Measurements from ENCODE around the gene KIF1A. TPM values are rescaled to one million over a fixed set of nuclear protein-coding genes. Genes with fewer than 3 reads are reported as not detected.

Gene KIF1A, protein sequence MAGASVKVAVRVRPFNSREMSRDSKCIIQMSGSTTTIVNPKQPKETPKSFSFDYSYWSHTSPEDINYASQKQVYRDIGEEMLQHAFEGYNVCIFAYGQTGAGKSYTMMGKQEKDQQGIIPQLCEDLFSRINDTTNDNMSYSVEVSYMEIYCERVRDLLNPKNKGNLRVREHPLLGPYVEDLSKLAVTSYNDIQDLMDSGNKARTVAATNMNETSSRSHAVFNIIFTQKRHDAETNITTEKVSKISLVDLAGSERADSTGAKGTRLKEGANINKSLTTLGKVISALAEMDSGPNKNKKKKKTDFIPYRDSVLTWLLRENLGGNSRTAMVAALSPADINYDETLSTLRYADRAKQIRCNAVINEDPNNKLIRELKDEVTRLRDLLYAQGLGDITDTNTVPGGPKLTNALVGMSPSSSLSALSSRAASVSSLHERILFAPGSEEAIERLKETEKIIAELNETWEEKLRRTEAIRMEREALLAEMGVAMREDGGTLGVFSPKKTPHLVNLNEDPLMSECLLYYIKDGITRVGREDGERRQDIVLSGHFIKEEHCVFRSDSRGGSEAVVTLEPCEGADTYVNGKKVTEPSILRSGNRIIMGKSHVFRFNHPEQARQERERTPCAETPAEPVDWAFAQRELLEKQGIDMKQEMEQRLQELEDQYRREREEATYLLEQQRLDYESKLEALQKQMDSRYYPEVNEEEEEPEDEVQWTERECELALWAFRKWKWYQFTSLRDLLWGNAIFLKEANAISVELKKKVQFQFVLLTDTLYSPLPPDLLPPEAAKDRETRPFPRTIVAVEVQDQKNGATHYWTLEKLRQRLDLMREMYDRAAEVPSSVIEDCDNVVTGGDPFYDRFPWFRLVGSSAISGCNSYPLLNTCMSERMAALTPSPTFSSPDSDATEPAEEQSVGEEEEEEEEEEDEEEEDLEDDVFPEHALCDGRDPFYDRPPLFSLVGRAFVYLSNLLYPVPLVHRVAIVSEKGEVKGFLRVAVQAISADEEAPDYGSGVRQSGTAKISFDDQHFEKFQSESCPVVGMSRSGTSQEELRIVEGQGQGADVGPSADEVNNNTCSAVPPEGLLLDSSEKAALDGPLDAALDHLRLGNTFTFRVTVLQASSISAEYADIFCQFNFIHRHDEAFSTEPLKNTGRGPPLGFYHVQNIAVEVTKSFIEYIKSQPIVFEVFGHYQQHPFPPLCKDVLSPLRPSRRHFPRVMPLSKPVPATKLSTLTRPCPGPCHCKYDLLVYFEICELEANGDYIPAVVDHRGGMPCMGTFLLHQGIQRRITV (N-terminal part only)
- total RNA-seq = under 0.01 TPM in 1 of 2 replicates, not detected in the other

DNA sequence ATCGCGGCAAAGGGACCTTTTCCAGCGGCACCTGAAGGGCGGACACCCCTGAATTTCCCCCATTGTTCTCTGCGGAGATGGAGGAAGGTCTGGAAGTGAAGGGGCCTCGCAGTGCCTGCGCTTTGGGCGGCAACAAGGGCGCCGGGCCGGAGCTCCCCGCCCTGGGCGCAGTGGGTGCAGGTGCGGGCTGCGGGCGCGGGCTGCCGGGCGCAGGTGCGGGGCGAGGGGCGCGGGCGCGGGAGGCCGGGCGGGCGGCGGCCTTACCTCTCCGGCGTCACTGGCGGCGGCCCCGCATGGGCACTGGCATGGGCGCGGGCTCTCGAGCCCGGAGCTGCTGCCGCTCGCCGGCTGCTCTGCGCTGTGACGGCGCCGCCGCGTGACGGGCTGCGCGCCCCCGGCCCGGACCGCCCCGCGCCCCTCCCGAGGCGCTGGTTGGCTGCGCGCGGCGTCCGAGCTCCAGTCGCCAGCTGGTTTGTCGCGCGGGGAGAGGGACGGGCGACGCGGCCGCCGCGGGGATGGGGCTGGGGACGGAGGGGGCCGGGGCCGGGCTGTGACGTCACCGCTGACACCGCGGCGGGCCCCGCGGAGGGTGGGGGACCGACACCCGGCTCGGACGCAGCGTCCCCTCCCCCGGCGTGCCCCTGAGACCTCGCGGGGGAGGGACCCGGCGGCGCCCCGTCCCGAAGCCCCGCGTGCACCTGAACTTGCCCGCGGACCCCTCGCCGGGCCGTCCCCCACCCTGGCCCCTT is at the start of gene KIF1A:
Gene KIF1A (minus strand): TSS at position 362 of the 749 bp plus-strand sequence. CDS start 22,467 bp downstream, outside the sequence.

DNA sequence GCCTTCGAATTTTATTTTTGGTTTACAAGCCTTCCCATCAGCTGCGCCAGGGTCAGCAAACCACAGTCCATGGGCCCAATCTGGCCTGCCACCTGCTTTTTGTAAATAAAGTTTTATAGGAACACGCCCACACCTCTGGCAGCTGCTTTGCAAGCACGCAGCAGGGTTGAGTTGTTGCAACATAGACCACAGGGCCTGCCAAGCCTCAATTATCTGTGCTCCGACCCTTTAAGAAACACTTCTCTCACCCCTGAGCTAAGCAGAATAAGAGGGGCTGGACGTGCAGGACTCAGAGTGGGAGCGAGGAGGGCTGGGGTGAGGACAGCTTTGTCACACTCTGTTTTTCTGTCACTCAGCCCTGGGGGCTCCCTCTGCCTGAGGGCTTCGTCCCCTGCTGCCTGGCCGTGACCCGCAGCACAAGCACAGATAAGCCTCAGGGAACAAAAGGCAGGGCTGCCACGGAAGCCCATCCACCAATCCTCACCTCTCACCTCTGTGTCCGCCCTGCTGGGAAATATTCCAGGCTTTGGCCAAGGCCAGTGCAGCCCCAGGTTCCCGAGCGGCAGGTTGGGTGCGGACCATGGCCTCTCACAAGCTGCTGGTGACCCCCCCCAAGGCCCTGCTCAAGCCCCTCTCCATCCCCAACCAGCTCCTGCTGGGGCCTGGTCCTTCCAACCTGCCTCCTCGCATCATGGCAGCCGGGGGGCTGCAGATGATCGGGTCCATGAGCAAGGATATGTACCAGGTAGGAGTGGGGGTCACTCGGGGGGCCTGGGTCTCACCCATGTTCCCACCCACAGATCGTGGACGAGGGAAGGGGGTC is 48.5 kb upstream of the KIF1A start, which contains the start of gene AGXT:
Gene AGXT (plus strand): TSS at position 539 of the 823 bp plus-strand sequence. CDS start 42 bp downstream, at position 581.

DNA sequence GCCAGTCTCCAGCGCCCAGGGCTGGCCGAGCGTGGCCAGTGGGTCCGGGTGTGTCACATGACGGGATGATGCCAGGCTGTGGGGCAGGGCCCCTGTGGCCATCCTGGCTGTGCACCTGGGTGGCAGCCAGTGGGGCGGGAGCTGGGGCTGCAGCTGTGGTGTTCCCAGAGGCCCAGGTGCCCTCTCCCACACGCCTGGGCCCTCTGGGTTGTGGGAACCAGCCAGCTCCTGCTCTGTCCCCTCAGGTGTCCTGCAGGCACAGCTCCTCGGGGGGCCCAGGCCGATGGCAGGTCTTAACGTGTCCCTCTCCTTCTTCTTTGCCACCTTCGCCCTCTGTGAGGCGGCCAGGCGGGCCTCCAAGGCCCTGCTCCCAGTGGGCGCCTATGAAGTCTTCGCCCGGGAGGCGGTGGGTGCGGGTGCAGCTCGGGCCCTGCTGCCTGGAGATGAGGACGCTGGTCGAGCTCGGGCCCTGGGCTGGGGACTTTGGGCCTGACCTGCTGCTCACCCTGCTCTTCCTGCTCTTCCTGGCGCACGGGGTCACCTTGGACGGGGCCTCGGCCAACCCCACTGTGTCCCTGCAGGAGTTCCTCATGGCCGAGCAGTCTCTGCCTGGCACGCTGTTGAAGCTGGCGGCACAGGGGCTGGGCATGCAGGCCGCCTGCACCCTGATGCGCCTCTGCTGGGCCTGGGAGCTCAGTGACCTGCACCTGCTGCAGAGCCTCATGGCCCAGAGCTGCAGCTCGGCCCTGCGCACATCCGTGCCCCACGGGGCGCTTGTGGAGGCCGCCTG is 128.2 kb downstream of the KIF1A start, which contains the start of gene AQP12A:
Gene AQP12A (plus strand): TSS at position 236 of the 790 bp plus-strand sequence. CDS start 48 bp downstream, at position 284.

DNA sequence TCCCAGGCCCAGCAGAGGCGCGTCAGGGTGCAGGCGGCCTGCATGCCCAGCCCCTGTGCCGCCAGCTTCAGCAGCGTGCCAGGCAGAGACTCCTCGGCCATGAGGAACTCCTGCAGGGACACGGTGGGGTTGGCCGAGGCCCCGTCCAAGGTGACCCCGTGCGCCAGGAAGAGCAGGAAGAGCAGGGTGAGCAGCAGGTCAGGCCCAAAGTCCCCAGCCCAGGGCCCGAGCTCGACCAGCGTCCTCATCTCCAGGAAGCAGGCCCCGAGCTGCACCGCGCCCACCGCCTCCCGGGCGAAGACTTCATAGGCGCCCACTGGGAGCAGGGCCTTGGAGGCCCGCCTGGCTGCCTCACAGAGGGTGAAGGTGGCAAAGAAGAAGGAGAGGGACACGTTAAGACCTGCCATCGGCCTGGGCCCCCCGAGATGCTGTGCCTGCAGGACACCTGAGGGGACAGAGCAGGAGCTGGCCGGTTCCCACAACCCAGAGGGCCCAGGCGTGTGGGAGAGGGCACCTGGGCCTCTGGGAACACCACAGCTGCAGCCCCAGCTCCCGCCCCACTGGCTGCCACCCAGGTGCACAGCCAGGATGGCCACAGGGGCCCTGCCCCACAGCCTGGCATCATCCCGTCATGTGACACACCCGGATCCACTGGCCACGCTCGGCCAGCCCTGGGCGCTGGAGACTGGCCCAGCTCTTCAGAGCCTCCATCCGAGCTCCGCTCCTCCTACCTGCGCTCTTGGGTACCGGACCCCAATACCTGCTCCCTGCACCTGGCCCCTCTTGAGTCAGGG is 137.4 kb downstream of the KIF1A start, which contains the start of gene AQP12B:
Gene AQP12B (minus strand): TSS at position 455 of the 794 bp plus-strand sequence. CDS start 48 bp downstream, at position 407.

Other genes starting within 250 kb of the KIF1A start
- gene CAPN10, start 233.5 kb downstream of the KIF1A start, total RNA-seq = 18.8 and 19.5 TPM in 2 replicates
- gene GPR35, start 194.7 kb downstream of the KIF1A start, total RNA-seq = 0.32 and 0.52 TPM in 2 replicates
- gene AQP12B, start 137.3 kb downstream of the KIF1A start, total RNA-seq = not detected in 2 replicates
- not detected in 2 replicates for gene AQP12A, start 128.4 kb downstream of the KIF1A start, total RNA-seq
- gene AGXT, start 48.6 kb upstream of the KIF1A start, total RNA-seq = not detected in 2 replicates
- gene MAB21L4, start 75.9 kb upstream of the KIF1A start, total RNA-seq = not detected in 2 replicates
- gene CROCC2, start 86.1 kb upstream of the KIF1A start, total RNA-seq = 0.26 and 0.63 TPM in 2 replicates
- gene SNED1, start 178.4 kb upstream of the KIF1A start, total RNA-seq = 62.7 and 114 TPM in 2 replicates

All from bronchial smooth muscle cell (primary cell).